ENCODE data around the gene MTFMT.

MTFMT gene

GRCh38 chr15:65072027-65072426, 42.6 kb upstream of the MTFMT start:
- TF ChIP-seq CTCF (IDR thresholded peaks at IDR 0.05; ENCODE audit: low read depth, low read length, missing control alignments): no peak
- no peak for DNase-seq (ENCODE audit: extremely low read depth, low read depth)
- no peak overlapping the region for H3K4me3 ChIP-seq (replicated peaks; ENCODE audit: low read depth, low read length)

- no peak overlapping the region for H3K4me3 ChIP-seq (replicated peaks; ENCODE audit: low read depth, low read length)
- TF ChIP-seq CTCF (IDR thresholded peaks at IDR 0.05; ENCODE audit: low read depth, low read length, missing control alignments): no peak
- no peak for DNase-seq (ENCODE audit: extremely low read depth, low read depth)
These were observed 42.0 kb upstream of the MTFMT start for GRCh38 chr15:65071381-65071811.

- H3K4me3 ChIP-seq (replicated peaks; ENCODE audit: low read depth, low read length): no peak overlapping the region
- DNase-seq (ENCODE audit: extremely low read depth, low read depth): no peak
- TF ChIP-seq CTCF (IDR thresholded peaks at IDR 0.05; ENCODE audit: low read depth, low read length, missing control alignments): no peak
These were observed 40.5 kb upstream of the MTFMT start for GRCh38 chr15:65069779-65070546.

GRCh38 chr15:65069179-65069578, 39.7 kb upstream of the MTFMT start:
- TF ChIP-seq CTCF (IDR thresholded peaks at IDR 0.05; ENCODE audit: low read depth, low read length, missing control alignments): no peak
- no peak overlapping the region for H3K4me3 ChIP-seq (replicated peaks; ENCODE audit: low read depth, low read length)
- peak; percentile 98 for DNase-seq (ENCODE audit: extremely low read depth, low read depth)

DNA sequence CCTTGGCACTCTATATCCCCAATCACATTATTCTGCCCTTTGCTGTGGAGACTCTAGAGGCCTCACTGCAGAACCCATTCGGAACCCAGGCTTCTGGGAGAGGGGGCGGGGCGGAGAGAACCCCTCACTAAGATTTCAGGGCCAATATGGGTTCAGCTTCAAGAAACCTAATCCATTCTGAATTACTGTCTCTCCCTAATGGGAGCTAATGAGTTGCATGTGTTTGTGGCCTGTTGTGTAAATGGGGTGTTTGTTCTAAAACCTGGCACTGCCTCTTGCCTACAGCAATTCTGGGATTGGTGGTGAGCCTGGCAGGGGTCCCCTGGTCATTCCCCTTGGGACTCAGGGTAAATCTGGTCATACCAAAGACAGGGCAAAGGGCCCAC, 39.0 kb upstream of the MTFMT start:
- DNase-seq (ENCODE audit: extremely low read depth, low read depth): no peak
- peak overlapping the region; percentile 40 for H3K4me3 ChIP-seq (replicated peaks; ENCODE audit: low read depth, low read length)
- TF ChIP-seq CTCF (IDR thresholded peaks at IDR 0.05; ENCODE audit: low read depth, low read length, missing control alignments): no peak

DNA sequence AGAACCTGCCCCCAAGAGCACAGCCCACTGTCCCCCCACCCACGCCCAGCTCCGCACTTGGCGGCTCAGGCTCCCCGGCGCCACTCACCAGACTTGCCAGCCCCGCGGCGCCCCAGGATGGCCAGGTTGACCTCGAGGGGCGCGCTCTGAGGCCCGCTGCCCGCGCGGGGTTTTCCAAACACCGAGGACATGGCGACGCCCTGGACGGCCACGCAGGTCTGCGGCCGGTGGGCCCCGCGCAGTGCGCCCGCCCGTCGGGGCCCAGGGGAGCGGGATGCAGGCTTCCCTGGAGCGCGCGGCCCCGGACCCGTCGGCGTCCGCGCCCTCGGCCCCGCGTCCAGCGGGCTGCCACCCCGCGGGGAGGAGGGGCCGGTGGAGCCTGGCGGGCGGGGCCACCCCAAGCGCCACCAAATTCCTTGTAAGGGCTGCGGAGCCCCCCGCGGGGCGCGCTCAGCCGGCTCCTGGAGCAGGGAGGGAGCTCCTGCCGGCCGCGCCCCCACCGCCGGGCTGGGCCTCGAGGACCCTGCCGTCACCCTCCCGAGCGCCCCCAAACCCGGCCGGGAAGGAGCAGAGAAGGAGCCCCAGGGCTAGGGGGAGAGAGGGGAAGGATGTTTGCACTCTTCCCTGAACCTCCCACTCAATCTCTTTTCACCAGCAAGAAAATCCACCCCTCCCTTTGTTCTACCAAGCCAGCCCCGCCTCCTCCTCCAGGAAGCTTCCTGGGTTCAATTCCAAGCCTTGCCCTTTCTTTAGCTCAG, 38.4 kb upstream of the MTFMT start, which contains the start of gene RASL12:
TSS of gene RASL12 (minus strand) at position 347 of the 758 bp plus-strand sequence. CDS start at position 191, 156 bp downstream.
- peak within 1 kb of the TSS; percentile 40 for H3K4me3 ChIP-seq (replicated peaks; ENCODE audit: low read depth, low read length)
- no peak for TF ChIP-seq CTCF (IDR thresholded peaks at IDR 0.05; ENCODE audit: low read depth, low read length, missing control alignments)
- no peak for DNase-seq (ENCODE audit: extremely low read depth, low read depth)

Measured in HFF-Myc (cell line).